Parathyroid adenoma (tissue), 2 donors: ENCODE measurements around the gene LNP1.

Source experiments
- H2AFZ ChIP-seq: fragments of 300-600 bp; sonication (generic); one replicate; pipeline ENCODE4 v1.7.0; 2017; ENCODE audit warnings: antibody characterized with exemption, mild to moderate bottlenecking
- H3K27ac ChIP-seq: fragments of 300-600 bp; sonication (generic); one replicate; pipeline ENCODE4 v1.7.0; 2017
- H3K27me3 ChIP-seq: fragments of 300-600 bp; sonication (generic); one replicate; pipeline ENCODE4 v1.7.0; 2017; ENCODE audit warnings: low read length; ENCODE audit not compliant: control insufficient read depth, insufficient read depth
- H3K36me3 ChIP-seq: fragments of 300-600 bp; sonication (generic); one replicate; pipeline ENCODE4 v1.7.0; 2017; ENCODE audit warnings: low read length; ENCODE audit not compliant: control insufficient read depth, insufficient read depth
- H3K4me1 ChIP-seq: fragments of 300-600 bp; sonication (generic); one replicate; pipeline ENCODE4 v1.7.0; 2017; ENCODE audit warnings: control low read depth
- H3K4me2 ChIP-seq: fragments of 300-600 bp; sonication (generic); one replicate; pipeline ENCODE4 v1.7.0; 2017; ENCODE audit warnings: low read length
- H3K4me3 ChIP-seq: fragments of 300-600 bp; sonication (generic); one replicate; pipeline ENCODE4 v1.7.0; 2017; ENCODE audit warnings: low read depth, low read length
- H3K79me2 ChIP-seq: fragments of 300-600 bp; sonication (generic); one replicate; pipeline ENCODE4 v1.7.0; 2017; ENCODE audit warnings: control low read depth
- H3K9ac ChIP-seq: fragments of 300-600 bp; sonication (generic); one replicate; pipeline ENCODE4 v1.7.0; 2017; ENCODE audit warnings: mild to moderate bottlenecking
- H3K9me3 ChIP-seq: fragments of 300-600 bp; sonication (generic); one replicate; pipeline ENCODE4 v1.7.0; 2017; ENCODE audit warnings: low read length; ENCODE audit not compliant: control insufficient read depth
- CTCF ChIP-seq: fragments of 300-600 bp; sonication (generic); IDR thresholded peaks from one replicate; pipeline ENCODE4 v1.7.0; 2017; ENCODE audit warnings: antibody characterized with exemption, mild to moderate bottlenecking
- donor health status: primary hyperparathyroidism.

Gene LNP1

GRCh38 chr3:100425316-100425715 is 24.0 kb downstream of the LNP1 start:
- H2AFZ ChIP-seq: no peak overlapping the region
- H3K79me2 ChIP-seq: no peaks in the 10 kb centered on the region
- H3K27me3 ChIP-seq: no peaks in the 10 kb centered on the region
- H3K36me3 ChIP-seq: no peaks in the 10 kb centered on the region
- no peak for TF ChIP-seq CTCF
- H3K4me2 ChIP-seq: no peak overlapping the region
- no peak overlapping the region for H3K4me3 ChIP-seq
- no peak overlapping the region for H3K9ac ChIP-seq
- H3K4me1 ChIP-seq: no peaks in the 10 kb centered on the region
- no peaks in the 10 kb centered on the region for H3K9me3 ChIP-seq
- no peak overlapping the region for H3K27ac ChIP-seq

- TF ChIP-seq CTCF: no peak
- Histone ChIP-seq H3K27ac (no peak overlapping the region), H3K79me2 (no peaks in the 10 kb centered on the region), H3K36me3 (no peaks in the 10 kb centered on the region), H3K27me3 (no peaks in the 10 kb centered on the region), H3K9me3 (no peaks in the 10 kb centered on the region), H3K4me2 (no peak overlapping the region), H2AFZ (no peak overlapping the region), H3K4me1 (no peaks in the 10 kb centered on the region), H3K4me3 (no peak overlapping the region), H3K9ac (no peak overlapping the region)
Observed at GRCh38 chr3:100426067-100426682, 24.8 kb downstream of the LNP1 start.

- Histone ChIP-seq H3K4me1 (no peaks in the 10 kb centered on the region), H3K27me3 (no peaks in the 10 kb centered on the region), H3K4me2 (no peak overlapping the region), H3K27ac (no peak overlapping the region), H3K4me3 (no peak overlapping the region), H2AFZ (no peak overlapping the region), H3K9ac (no peak overlapping the region), H3K9me3 (no peaks in the 10 kb centered on the region), H3K79me2 (no peaks in the 10 kb centered on the region), H3K36me3 (no peaks in the 10 kb centered on the region)
- TF ChIP-seq CTCF: no peak
Observed at GRCh38 chr3:100427699-100428098, 26.4 kb downstream of the LNP1 start.

GRCh38 chr3:100429187-100429716 is 27.9 kb downstream of the LNP1 start:
- H3K27me3 ChIP-seq: no peaks in the 10 kb centered on the region
- no peak overlapping the region for H3K27ac ChIP-seq
- no peaks in the 10 kb centered on the region for H3K9me3 ChIP-seq
- no peaks in the 10 kb centered on the region for H3K79me2 ChIP-seq
- no peak overlapping the region for H3K4me2 ChIP-seq
- H3K36me3 ChIP-seq: no peaks in the 10 kb centered on the region
- no peaks in the 10 kb centered on the region for H3K4me1 ChIP-seq
- no peak for TF ChIP-seq CTCF
- H3K4me3 ChIP-seq: no peak overlapping the region
- H3K9ac ChIP-seq: no peak overlapping the region
- no peak overlapping the region for H2AFZ ChIP-seq

- H3K4me1 ChIP-seq: no peaks in the 10 kb centered on the region
Observed at GRCh38 chr3:100436951-100437350, 35.6 kb downstream of the LNP1 start.

More at GRCh38 chr3:100436951-100437350, 35.6 kb downstream of the LNP1 start:
- Histone ChIP-seq H3K27me3 (no peaks in the 10 kb centered on the region), H3K79me2 (no peaks in the 10 kb centered on the region), H3K36me3 (no peaks in the 10 kb centered on the region), H2AFZ (no peak overlapping the region), H3K9me3 (no peaks in the 10 kb centered on the region), H3K9ac (no peak overlapping the region), H3K4me2 (no peak overlapping the region), H3K4me3 (no peak overlapping the region), H3K27ac (no peak overlapping the region)
- no peak for TF ChIP-seq CTCF
